A673 (cell line): ENCODE data around the gene PCBP1. TPM values are rescaled to one million over a fixed set of nuclear protein-coding genes. Genes with fewer than 3 reads are reported as not detected.
"Not testable (repeated sequence)": the region's sequence is repeated elsewhere in the genome, so short reads cannot be mapped to it uniquely, and the experiment has no call there.

Experiments used
- BruUV-seq: library from RNA; stranded (reverse); fragments of 400-500 nt; replicated peaks from 2 replicates; lab custom pipeline; 2021; lab: Mats Ljungman, UMichigan
- CTCF ChIA-PET: fragments of 300-600 bp; sonication (Branson Sonifier 250); formaldehyde crosslinking; loops from one replicate; lab custom pipeline; 2022; ENCODE audit warnings: antibody characterized with exemption; lab: Charles Lee
- POLR2A ChIA-PET: fragments of 300-600 bp; sonication (Branson Sonifier 250); formaldehyde crosslinking; loops from one replicate; lab custom pipeline; 2022; ENCODE audit warnings: antibody characterized with exemption; ENCODE audit not compliant: low non-redundant PET; lab: Charles Lee
- DNase-seq: peaks from one replicate; pipeline ENCODE4 v3.0.0-alpha.2; 2015; ENCODE audit warnings: low spot score
- H3K27ac ChIP-seq: fragments of 200-600 bp; sonication (generic); 2 replicates; pipeline ENCODE4 v1.5.1; 2016; ENCODE audit warnings: mixed run types, low read depth, mild to moderate bottlenecking, mixed read lengths, antibody characterized with exemption, low read length; ENCODE audit not compliant: poor library complexity, severe bottlenecking
- H3K27me3 ChIP-seq: fragments of 200-600 bp; sonication (generic); replicated peaks from 2 replicates; pipeline ENCODE4 v1.6.1; 2017; ENCODE audit warnings: mixed run types, low read depth, mild to moderate bottlenecking, mixed read lengths, antibody characterized with exemption, low read length; ENCODE audit not compliant: insufficient read depth, poor library complexity
- H3K36me3 ChIP-seq: fragments of 200-600 bp; sonication (generic); 2 replicates; pipeline ENCODE4 v1.6.1; 2016; ENCODE audit warnings: mixed run types, mild to moderate bottlenecking, mixed read lengths, antibody characterized with exemption, low read length; ENCODE audit not compliant: insufficient read depth, poor library complexity, severe bottlenecking
- H3K4me1 ChIP-seq: fragments of 200-600 bp; sonication (generic); 2 replicates; pipeline ENCODE4 v1.6.1; 2017; ENCODE audit warnings: mixed run types, mild to moderate bottlenecking, mixed read lengths, antibody characterized with exemption, low read length; ENCODE audit not compliant: insufficient read depth, poor library complexity, severe bottlenecking
- H3K4me3 ChIP-seq: fragments of 200-600 bp; sonication (generic); 2 replicates; pipeline ENCODE4 v1.5.1; 2016; ENCODE audit warnings: low read depth, mixed run types, mild to moderate bottlenecking, mixed read lengths, low read length; ENCODE audit not compliant: poor library complexity, severe bottlenecking
- H3K9me3 ChIP-seq: fragments of 200-600 bp; sonication (generic); 2 replicates; pipeline ENCODE4 v1.6.1; 2016; ENCODE audit warnings: mixed run types, low read depth, mild to moderate bottlenecking, mixed read lengths, antibody characterized with exemption, low read length; ENCODE audit not compliant: poor library complexity, severe bottlenecking
- CTCF ChIP-seq: fragments of 300-800, 200-600 bp; sonication (generic); conservative IDR thresholded peaks from 2 replicates; pipeline ENCODE4 v1.5.1; 2017; ENCODE audit warnings: low read depth, mild to moderate bottlenecking, antibody characterized with exemption, low read length, moderate library complexity, mixed read lengths
- EZH2 ChIP-seq: fragments of 200-600 bp; sonication (generic); IDR thresholded peaks from 2 replicates; pipeline ENCODE4 v1.6.1; 2017; ENCODE audit warnings: borderline replicate concordance, low read depth, mild to moderate bottlenecking, mixed read lengths, antibody characterized with exemption, low read length; ENCODE audit not compliant: poor library complexity, severe bottlenecking
- intact Hi-C: fragments of 100-400 bp; cut with micrococcal nuclease; formaldehyde crosslinking; loops from one replicate; pipeline ENCODE4 v1.10.0; 2022; ENCODE audit not compliant: unreplicated experiment
- total RNA-seq: library from RNA; stranded (reverse); gene quantifications from 2 replicates; pipeline ENCODE4 v1.2.3, GENCODE V29; 2021

Gene PCBP1
- total RNA-seq, 1 experiment from 2014 or later = 350 TPM

- Histone ChIP-seq H3K27ac (no peak overlapping the region), H3K36me3 (peaks cover 7% of the 10 kb centered on the region), H3K9me3 (no peaks in the 10 kb centered on the region), H3K4me3 (no peak overlapping the region), H3K4me1 (no peaks in the 10 kb centered on the region), H3K27me3 (no peaks in the 10 kb centered on the region)
- intact Hi-C loops = no loop called here
- no peak for DNase-seq
- POLR2A ChIA-PET = no interaction called here
- no peak for TF ChIP-seq EZH2
- TF ChIP-seq CTCF = no peak
- CTCF ChIA-PET = no interaction called here
- no TSS peak for BruUV-seq
Measured at GRCh38 chr2:70049255-70049654, 38.0 kb upstream of the PCBP1 start.

- no peak for DNase-seq
- Histone ChIP-seq H3K9me3 (no peaks in the 10 kb centered on the region), H3K4me1 (no peaks in the 10 kb centered on the region), H3K27ac (no peak overlapping the region), H3K4me3 (no peak overlapping the region), H3K27me3 (no peaks in the 10 kb centered on the region), H3K36me3 (peaks cover 15% of the 10 kb centered on the region)
- POLR2A ChIA-PET = no interaction called here
- TF ChIP-seq CTCF = no peak
- no peak for TF ChIP-seq EZH2
- BruUV-seq = no TSS peak
- intact Hi-C loops = no loop called here
- CTCF ChIA-PET = no interaction called here
Measured at GRCh38 chr2:70050631-70051425, 36.4 kb upstream of the PCBP1 start.

- H3K27me3 ChIP-seq, H3K4me1 ChIP-seq, H3K4me3 ChIP-seq, H3K27ac ChIP-seq, H3K9me3 ChIP-seq, BruUV-seq, CTCF ChIA-PET, DNase-seq, POLR2A ChIA-PET, intact Hi-C loops: not testable (repeated sequence)
- peaks cover 15% of the 10 kb centered on the region for H3K36me3 ChIP-seq
Measured at GRCh38 chr2:70055259-70055658, 32.0 kb upstream of the PCBP1 start.

GRCh38 chr2:70061317-70061716 lies 26.0 kb upstream of the PCBP1 start:
- TF ChIP-seq CTCF (no peak), EZH2 (no peak)
- DNase-seq = no peak
- no peak overlapping the region for H3K27ac ChIP-seq
- no peaks in the 10 kb centered on the region for H3K9me3 ChIP-seq
- H3K4me3 ChIP-seq = no peak overlapping the region
- ChIA-PET CTCF (no interaction called here), POLR2A (no interaction called here)
- BruUV-seq = no TSS peak
- H3K4me1 ChIP-seq = no peaks in the 10 kb centered on the region
- H3K27me3 ChIP-seq = no peaks in the 10 kb centered on the region
- H3K36me3 ChIP-seq = peaks cover 11% of the 10 kb centered on the region
- intact Hi-C loops = no loop called here
